ENCODE results near the gene XYLT1.

The XYLT1 gene

GRCh38 chr16:17389384-17389783, 81.4 kb downstream of the XYLT1 start:
- no peak for DNase-seq (ENCODE audit: extremely low read depth, low read depth)
- H3K4me3 ChIP-seq (replicated peaks; ENCODE audit: low read depth, low read length): no peak overlapping the region
- TF ChIP-seq CTCF (IDR thresholded peaks at IDR 0.05; ENCODE audit: low read depth, low read length, missing control alignments): no peak

- DNase-seq (ENCODE audit: extremely low read depth, low read depth): no peak
- no peak for TF ChIP-seq CTCF (IDR thresholded peaks at IDR 0.05; ENCODE audit: low read depth, low read length, missing control alignments)
- H3K4me3 ChIP-seq (replicated peaks; ENCODE audit: low read depth, low read length): no peak overlapping the region
Measured at GRCh38 chr16:17387256-17387655, 83.5 kb downstream of the XYLT1 start.

GRCh38 chr16:17386229-17386628, 84.5 kb downstream of the XYLT1 start:
- no peak overlapping the region for H3K4me3 ChIP-seq (replicated peaks; ENCODE audit: low read depth, low read length)
- DNase-seq (ENCODE audit: extremely low read depth, low read depth): no peak
- no peak for TF ChIP-seq CTCF (IDR thresholded peaks at IDR 0.05; ENCODE audit: low read depth, low read length, missing control alignments)

GRCh38 chr16:17384471-17384870, 86.3 kb downstream of the XYLT1 start:
- no peak for TF ChIP-seq CTCF (IDR thresholded peaks at IDR 0.05; ENCODE audit: low read depth, low read length, missing control alignments)
- H3K4me3 ChIP-seq (replicated peaks; ENCODE audit: low read depth, low read length): no peak overlapping the region

GRCh38 chr16:17382949-17383863, 87.6 kb downstream of the XYLT1 start:
- TF ChIP-seq CTCF (IDR thresholded peaks at IDR 0.05; ENCODE audit: low read depth, low read length, missing control alignments): no peak
- no peak for DNase-seq (ENCODE audit: extremely low read depth, low read depth)
- no peak overlapping the region for H3K4me3 ChIP-seq (replicated peaks; ENCODE audit: low read depth, low read length)

More at GRCh38 chr16:17384471-17384870, 86.3 kb downstream of the XYLT1 start:
- DNase-seq (ENCODE audit: extremely low read depth, low read depth): no peak

- no peak overlapping the region for H3K4me3 ChIP-seq (replicated peaks; ENCODE audit: low read depth, low read length)
- no peak for DNase-seq (ENCODE audit: extremely low read depth, low read depth)
- no peak for TF ChIP-seq CTCF (IDR thresholded peaks at IDR 0.05; ENCODE audit: low read depth, low read length, missing control alignments)
Measured at GRCh38 chr16:17382514-17382913, 88.2 kb downstream of the XYLT1 start.
